Kidney (tissue), 14 donors: ENCODE data around the gene SNED1. TPM values are rescaled to one million over a fixed set of nuclear protein-coding genes. Genes with fewer than 3 reads are reported as not detected.

Experiments
- DNase-seq, 5 donors: peaks; one replicate each; pipeline ENCODE4 v3.0.0-alpha.2; 2013 to 2020
- FAIRE-seq: peaks from 2 replicates; lab custom pipeline; 2012; peaks lifted over from hg19 to GRCh38; lab: Jason Lieb, UNC
- H3K27ac ChIP-seq, 2 donors: one replicate each; pipeline ENCODE4 v1.7.0; 2013; ENCODE audit warnings: low read depth in 2 of 2, low read length in 2 of 2, inconsistent platforms in 1 of 2
- H3K27me3 ChIP-seq: one replicate; pipeline ENCODE4 v1.7.1; 2013; ENCODE audit warnings: low read length, inconsistent platforms; ENCODE audit not compliant: control insufficient read depth, insufficient read depth
- H3K36me3 ChIP-seq, 3 donors: one replicate each; pipeline versions ENCODE4 v1.7.0 to v1.7.1; 2013; ENCODE audit warnings: low read length in 3 of 3, control low read depth in 1 of 3, inconsistent platforms in 1 of 3; ENCODE audit not compliant: insufficient read depth in 3 of 3, control insufficient read depth in 2 of 3
- H3K4me1 ChIP-seq, 3 donors: one replicate each; pipeline versions ENCODE4 v1.7.0 to v1.7.1; 2013; ENCODE audit warnings: low read length in 3 of 3, inconsistent platforms in 1 of 3, low read depth in 1 of 3; ENCODE audit not compliant: control insufficient read depth in 2 of 3, insufficient read depth in 2 of 3
- H3K4me3 ChIP-seq, 3 donors: one replicate each; pipeline versions ENCODE4 v1.7.0 to v1.8.1; 2013; ENCODE audit warnings: low read length in 3 of 3, control low read depth in 1 of 3, inconsistent platforms in 1 of 3
- H3K9ac ChIP-seq, 3 donors: one replicate each; pipeline versions ENCODE4 v1.7.0 to v1.7.1; 2013; ENCODE audit warnings: low read length in 3 of 3, control low read depth in 1 of 3, inconsistent platforms in 1 of 3
- H3K9me3 ChIP-seq, 3 donors: one replicate each; pipeline versions ENCODE4 v1.7.0 to v1.7.1; 2013; ENCODE audit warnings: low read length in 3 of 3, control low read depth in 1 of 3, inconsistent platforms in 1 of 3; ENCODE audit not compliant: control insufficient read depth in 2 of 3, insufficient read depth in 1 of 3
- CTCF ChIP-seq: IDR thresholded peaks from 3 replicates; pipeline ENCODE4 v1.5.1; 2012; ENCODE audit warnings: mild to moderate bottlenecking, moderate library complexity, borderline replicate concordance; ENCODE audit not compliant: insufficient read depth; ENCODE audit errors: extremely low read depth
- intact Hi-C: fragments of 100-400 bp; cut with DNase I; formaldehyde crosslinking; loops from one replicate; pipeline ENCODE4 v1.11.1; 2022
- polyA plus RNA-seq: library from polyadenylated mRNA; stranded (reverse); fragments of 350-450 nt; fragmentation: Illumina TruSeq; extraction: RNeasy Lipid Tissue Mini Kit (QIAGEN cat#74804); gene quantifications from one replicate; pipeline ENCODE4 v1.2.3, GENCODE V29; 2014; ENCODE audit warnings: low read depth, low replicate concordance; ENCODE audit not compliant: insufficient read depth
- total RNA-seq: library from RNA; stranded (reverse); fragmentation: NEBNext Ultra II Directional; extraction: Animal tissue kit (Norgen Biotek cat#: 25700); gene quantifications from one replicate; pipeline ENCODE4 v1.2.1, GENCODE V29; 2021
- donor health status: control.
- donor health status: control.
- donor health status: control.
- donor health status: control.
- donor health status: control.
- donor health status: DM: yes; HTN: yes; CAD: no.
- donor health status: Normal renal cell carcinoma (clear cell type).

Gene SNED1
- total and polyA plus RNA-seq, 2 donors from 2014 or later, result 3.0 to 42.1 TPM

- no peaks in the 10 kb centered on the region for H3K9me3 ChIP-seq
These were observed 83.4 kb downstream of the SNED1 start for GRCh38 chr2:241081643-241082340.

GRCh38 chr2:241082341-241083090 is 84.1 kb downstream of the SNED1 start:
- Histone ChIP-seq H3K9me3 (no peaks in the 10 kb centered on the region), H3K4me1 (peaks cover 0 to 4% (median 0%) of the 10 kb centered on the region in 3 donors), H3K27me3 (no peaks in the 10 kb centered on the region), H3K9ac (no peak overlapping the region), H3K27ac (no peak overlapping the region), H3K36me3 (peaks cover 0 to 19% (median 12%) of the 10 kb centered on the region in 3 donors), H3K4me3 (no peak overlapping the region)
- TF ChIP-seq CTCF, result no peak
- FAIRE-seq (no peak), DNase-seq (peak in 1 of 5 donors; percentile 39)
- intact Hi-C loops, result no loop called here

More at GRCh38 chr2:241081643-241082340, 83.4 kb downstream of the SNED1 start:
- Histone ChIP-seq H3K4me3 (no peak overlapping the region), H3K4me1 (peaks cover 0 to 4% (median 0%) of the 10 kb centered on the region in 3 donors), H3K27me3 (no peaks in the 10 kb centered on the region), H3K9ac (no peak overlapping the region), H3K36me3 (peaks cover 0 to 13% (median 7%) of the 10 kb centered on the region in 3 donors), H3K27ac (no peak overlapping the region)
- no peak for TF ChIP-seq CTCF
- DNase-seq (peak in 1 of 5 donors; percentile 68), FAIRE-seq (no peak)
- intact Hi-C loops, result no loop called here

GRCh38 chr2:241083091-241083415 is 84.6 kb downstream of the SNED1 start:
- Histone ChIP-seq H3K4me1 (peaks cover 0 to 4% (median 0%) of the 10 kb centered on the region in 3 donors), H3K9ac (no peak overlapping the region), H3K9me3 (no peaks in the 10 kb centered on the region), H3K27ac (no peak overlapping the region), H3K36me3 (peaks cover 0 to 25% (median 15%) of the 10 kb centered on the region in 3 donors), H3K27me3 (no peaks in the 10 kb centered on the region), H3K4me3 (no peak overlapping the region)
- FAIRE-seq (no peak), DNase-seq (no peak)
- no peak for TF ChIP-seq CTCF
- intact Hi-C loops, result no loop called here
